Activated CD8-positive, alpha-beta T cell treated with anti-CD3 and anti-CD28 coated beads, Interleukin-2, amount 10 ng/mL, durations not matched to agents 7 days and 5 days (primary cell): ENCODE measurements around the gene BCAS3. TPM values are rescaled to one million over a fixed set of nuclear protein-coding genes. Genes with fewer than 3 reads are reported as not detected.

Source experiments
- ATAC-seq: fragments of 150-1000 bp; cut with Tn5 transposase; one replicate; pipeline ENCODE4 v1.10.0; 2021; ENCODE audit warnings: moderate library complexity
- CTCF ChIA-PET: fragments of 350-600 bp; sonication (Branson Sonifier 250); formaldehyde crosslinking; loops from one replicate; lab custom pipeline; 2021; ENCODE audit warnings: antibody characterized with exemption; lab: Charles Lee
- POLR2A ChIA-PET: fragments of 350-600 bp; sonication (Branson Sonifier 250); formaldehyde crosslinking; loops from one replicate; lab custom pipeline; 2021; ENCODE audit warnings: antibody characterized with exemption; lab: Charles Lee
- DNase-seq: peaks from one replicate; pipeline ENCODE4 v3.0.0-alpha.2; 2020
- H3K27ac Mint-ChIP-seq: one replicate; pipeline ENCODE4 v1.8.0; 2021; ENCODE audit warnings: mild to moderate bottlenecking, mixed read lengths
- H3K27me3 Mint-ChIP-seq: one replicate; pipeline ENCODE4 v1.8.0; 2021; ENCODE audit warnings: low read depth, mixed read lengths
- H3K36me3 Mint-ChIP-seq: one replicate; pipeline ENCODE4 v1.8.0; 2021; ENCODE audit warnings: low read depth, mixed read lengths
- H3K4me1 Mint-ChIP-seq: one replicate; pipeline ENCODE4 v1.8.0; 2021; ENCODE audit warnings: low read depth, mixed read lengths
- H3K4me3 Mint-ChIP-seq: one replicate; pipeline ENCODE4 v1.8.0; 2021; ENCODE audit warnings: mild to moderate bottlenecking, mixed read lengths
- H3K9me3 Mint-ChIP-seq: one replicate; pipeline ENCODE4 v1.8.0; 2022; ENCODE audit warnings: mixed read lengths; ENCODE audit not compliant: insufficient read depth
- total RNA-seq, 2 experiments: library from RNA; stranded (reverse); gene quantifications; one replicate each; pipeline ENCODE4 v1.2.3, GENCODE V29; 2021

The BCAS3 gene
- total RNA-seq, 2 experiments from 2014 or later: 13.0 to 16.3 TPM

DNA sequence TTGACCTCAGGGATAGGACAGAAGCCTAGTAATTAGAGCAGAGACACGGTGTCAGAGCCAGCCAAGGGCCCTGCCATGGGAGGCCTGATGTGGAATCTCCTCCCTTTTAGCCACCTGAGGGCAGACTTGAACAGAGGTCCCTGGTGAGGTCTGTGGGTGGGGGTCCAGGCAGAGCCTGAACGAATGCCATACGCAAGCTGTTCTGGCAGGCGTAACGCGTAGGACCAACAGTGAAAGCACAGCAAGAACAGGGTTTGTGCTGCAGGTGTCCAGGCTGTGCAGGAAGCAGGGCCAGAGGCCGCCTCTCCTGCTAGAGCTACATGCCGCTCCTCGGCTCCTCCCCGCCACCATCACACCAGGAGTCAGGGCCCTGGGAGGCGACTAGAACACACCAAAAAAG is 640.1 kb downstream of the BCAS3 start:
- ChIA-PET CTCF (no interaction called here), POLR2A (no interaction called here)
- DNase-seq: no peak
- Mint-ChIP-seq H3K36me3 (no peaks in the 10 kb centered on the region), H3K4me3 (no peak overlapping the region), H3K4me1 (no peaks in the 10 kb centered on the region), H3K27me3 (no peaks in the 10 kb centered on the region), H3K27ac (no peak overlapping the region), H3K9me3 (no peaks in the 10 kb centered on the region)
- no peak for ATAC-seq

DNA sequence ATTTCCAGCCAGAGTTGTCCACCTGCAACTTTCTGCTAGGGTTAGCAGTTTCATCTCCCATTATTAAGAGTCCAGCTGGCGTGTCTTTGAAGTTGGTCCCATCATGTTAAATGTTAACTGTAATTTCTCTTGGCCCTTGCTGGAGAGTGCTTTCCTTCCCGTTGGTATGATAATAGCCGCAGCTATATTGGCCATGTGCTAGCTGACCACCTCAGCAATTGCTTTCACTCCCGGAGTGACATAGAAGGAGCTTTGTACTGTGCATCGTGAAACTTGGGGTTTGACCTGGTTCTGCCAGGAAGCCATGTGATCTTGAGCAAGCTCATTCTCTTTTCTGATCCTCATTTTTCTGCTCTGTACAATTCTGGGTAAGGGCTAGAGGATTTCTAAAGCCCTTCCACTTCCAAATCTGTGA is 641.0 kb downstream of the BCAS3 start:
- H3K27ac Mint-ChIP-seq: no peak overlapping the region
- no peak overlapping the region for H3K4me3 Mint-ChIP-seq
- ATAC-seq (no peak), DNase-seq (no peak)
- H3K36me3 Mint-ChIP-seq: no peaks in the 10 kb centered on the region
- H3K4me1 Mint-ChIP-seq: no peaks in the 10 kb centered on the region
- H3K9me3 Mint-ChIP-seq: no peaks in the 10 kb centered on the region
- ChIA-PET POLR2A (no interaction called here), CTCF (interaction anchor here (1.2 kb wide), 1 partner anchor 347 kb away, joined by 3 read pairs; no protein-coding TSS in a partner anchor)
- no peaks in the 10 kb centered on the region for H3K27me3 Mint-ChIP-seq

DNA sequence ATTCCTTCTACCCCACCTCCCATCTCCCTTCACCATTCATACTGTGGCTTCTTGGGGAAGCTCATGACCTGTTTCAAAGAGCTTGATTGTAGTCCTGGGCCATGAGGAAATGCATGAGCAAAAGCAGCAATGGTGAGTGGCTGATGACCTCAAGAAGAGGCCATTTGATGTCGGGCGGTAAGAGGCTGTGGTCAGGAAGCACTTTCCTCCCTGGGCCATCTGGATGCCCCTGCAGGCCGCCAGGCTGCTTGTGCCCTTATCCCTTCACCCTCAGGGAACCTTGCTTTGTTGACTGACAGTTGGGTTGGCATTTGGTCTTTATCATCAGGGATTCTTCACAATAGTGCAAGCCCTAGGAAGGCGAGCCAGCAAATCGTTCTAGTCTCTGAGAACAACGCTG is 643.7 kb downstream of the BCAS3 start:
- ChIA-PET CTCF (no interaction called here), POLR2A (no interaction called here)
- Mint-ChIP-seq H3K27me3 (no peaks in the 10 kb centered on the region), H3K4me3 (no peak overlapping the region), H3K27ac (no peak overlapping the region), H3K36me3 (no peaks in the 10 kb centered on the region), H3K4me1 (no peaks in the 10 kb centered on the region), H3K9me3 (no peaks in the 10 kb centered on the region)
- DNase-seq (no peak), ATAC-seq (no peak)

DNA sequence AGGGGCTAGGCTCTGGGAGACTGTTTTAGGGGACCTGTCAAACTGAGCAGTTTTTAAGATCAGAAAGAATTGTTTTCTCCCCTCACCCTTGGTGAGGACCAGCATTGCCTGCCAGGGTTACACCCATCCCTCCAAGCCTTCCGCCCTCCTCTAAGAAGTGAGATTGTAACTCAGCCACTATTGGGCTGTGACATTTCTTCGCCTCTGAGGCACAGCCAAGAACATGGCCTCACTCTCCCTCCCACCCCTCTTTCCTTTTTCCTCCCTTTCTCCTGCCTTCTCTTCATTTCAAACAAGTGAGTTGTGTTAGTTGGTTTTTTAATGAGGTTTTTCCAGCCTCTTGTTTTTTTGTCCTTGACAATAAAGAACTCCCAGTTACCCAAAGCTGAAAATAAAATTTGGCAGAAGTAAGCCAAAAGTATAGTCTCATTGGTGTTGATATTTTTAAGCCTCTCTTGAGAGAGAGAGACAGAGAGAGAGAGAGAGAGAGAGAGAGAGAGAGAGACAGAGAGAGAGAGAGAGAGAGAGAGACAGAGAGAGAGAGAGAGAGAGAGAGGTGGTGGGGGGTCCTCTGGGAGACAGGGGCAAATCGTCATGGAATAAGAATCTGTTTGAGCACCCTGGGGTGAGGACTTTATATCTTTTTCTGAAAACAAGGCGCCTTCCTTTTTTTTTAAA is 644.8 kb downstream of the BCAS3 start:
- Mint-ChIP-seq H3K4me1 (no peaks in the 10 kb centered on the region), H3K36me3 (no peaks in the 10 kb centered on the region), H3K27ac (no peak overlapping the region), H3K4me3 (no peak overlapping the region), H3K9me3 (no peaks in the 10 kb centered on the region), H3K27me3 (no peaks in the 10 kb centered on the region)
- POLR2A ChIA-PET: no interaction called here
- ATAC-seq (no peak), DNase-seq (no peak)
- CTCF ChIA-PET: no interaction called here

DNA sequence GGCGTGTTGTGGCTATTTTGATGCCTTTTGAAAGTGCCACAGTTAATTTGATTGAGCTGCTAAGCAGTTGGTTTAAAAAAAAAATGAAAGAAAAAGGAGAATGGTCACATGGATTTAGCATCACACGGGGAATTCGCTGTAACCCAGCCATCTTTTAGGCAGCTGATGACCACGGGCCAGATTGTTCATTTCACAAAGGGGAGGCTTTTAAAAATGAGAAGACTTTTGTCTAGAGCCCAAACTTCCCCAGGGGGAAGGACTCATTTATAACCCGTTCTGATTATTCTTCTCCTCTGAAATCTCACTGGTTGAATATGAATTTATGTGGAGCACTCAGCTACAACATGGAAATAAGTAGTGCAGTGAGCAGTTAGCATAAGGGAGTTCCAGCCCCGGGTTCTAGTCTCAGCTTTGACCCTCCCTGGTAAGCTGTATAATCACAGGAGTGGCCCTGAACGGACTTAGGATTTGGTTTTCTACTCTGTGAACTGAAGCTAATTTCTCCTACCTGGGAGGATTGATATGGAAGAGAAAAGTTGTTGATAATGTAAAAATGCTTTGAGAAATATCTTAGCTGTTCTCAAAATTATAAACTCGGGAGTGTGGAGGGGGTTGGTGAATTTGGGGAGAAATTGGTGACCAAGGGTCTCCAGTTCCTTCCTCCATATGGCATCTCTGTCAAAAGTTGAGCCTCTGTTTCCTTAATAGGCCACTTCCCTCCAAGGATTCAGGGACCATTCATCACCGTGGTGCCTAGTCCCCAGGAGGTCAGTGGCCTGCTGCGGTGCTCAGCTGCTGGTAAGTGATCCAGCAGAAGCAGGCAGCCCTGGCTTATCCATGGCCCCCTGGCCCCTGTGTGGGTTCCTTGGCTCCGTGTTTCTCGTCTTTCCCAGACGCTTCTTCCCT is 645.6 kb downstream of the BCAS3 start:
- CTCF ChIA-PET: no interaction called here
- no peaks in the 10 kb centered on the region for H3K9me3 Mint-ChIP-seq
- no peak overlapping the region for H3K27ac Mint-ChIP-seq

DNA sequence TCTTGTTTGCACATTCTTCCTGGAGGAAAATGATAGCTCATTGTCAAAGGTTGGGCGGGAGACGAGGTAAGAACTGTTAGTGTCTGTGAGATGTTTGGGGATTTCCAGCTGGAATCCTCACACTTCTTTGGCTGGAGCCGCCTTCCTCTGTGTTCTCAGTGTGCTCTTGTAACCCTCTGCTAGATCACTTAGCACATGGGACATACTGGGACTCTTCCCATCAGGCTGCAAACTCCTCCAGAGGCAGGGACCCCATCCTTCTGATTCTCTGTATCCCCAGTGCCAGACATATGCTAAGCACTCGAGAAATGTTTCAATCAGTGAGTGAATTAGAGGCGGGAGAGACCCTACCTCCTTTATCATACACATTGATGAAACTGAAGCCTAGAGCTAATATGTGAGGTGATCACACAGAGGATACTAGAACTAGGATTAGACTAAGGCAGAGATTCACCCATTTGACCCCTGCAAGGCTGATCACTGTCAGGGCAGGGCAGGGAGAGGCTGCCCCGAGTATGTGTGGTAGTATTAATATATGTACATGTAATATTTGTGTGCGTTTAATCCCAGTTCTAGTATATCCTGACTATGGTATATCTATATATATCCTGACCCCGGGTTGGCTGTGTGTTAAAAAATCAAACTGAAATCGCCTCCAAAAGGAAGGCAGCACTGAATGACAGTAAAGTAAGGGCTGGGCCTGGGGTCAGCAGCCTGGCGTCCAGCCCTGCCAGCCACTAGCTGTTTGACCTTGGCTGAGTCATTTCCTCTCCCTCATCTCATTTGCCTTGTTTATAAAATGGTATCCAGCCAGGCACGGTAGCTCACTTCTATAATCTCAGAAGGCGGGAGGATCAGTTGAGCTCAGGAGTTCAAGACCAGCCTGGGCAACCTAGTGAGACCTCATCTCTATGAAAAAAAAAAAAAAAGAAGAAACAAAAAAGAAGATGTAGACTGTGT is 646.5 kb downstream of the BCAS3 start:
- no peaks in the 10 kb centered on the region for H3K4me1 Mint-ChIP-seq
- DNase-seq (no peak), ATAC-seq (no peak)
- no peak overlapping the region for H3K4me3 Mint-ChIP-seq
- POLR2A ChIA-PET: no interaction called here
- H3K9me3 Mint-ChIP-seq: no peaks in the 10 kb centered on the region
- H3K27ac Mint-ChIP-seq: no peak overlapping the region
- no peaks in the 10 kb centered on the region for H3K36me3 Mint-ChIP-seq
- no peaks in the 10 kb centered on the region for H3K27me3 Mint-ChIP-seq
- CTCF ChIA-PET: interaction anchor here (0.7 kb wide), 1 partner anchor 157 kb away, joined by 3 read pairs; no protein-coding TSS in a partner anchor

More for the DNA sequence above, 645.6 kb downstream of the BCAS3 start:
- DNase-seq (no peak), ATAC-seq (no peak)
- no peak overlapping the region for H3K4me3 Mint-ChIP-seq
- no peaks in the 10 kb centered on the region for H3K27me3 Mint-ChIP-seq
- H3K36me3 Mint-ChIP-seq: no peaks in the 10 kb centered on the region
- no peaks in the 10 kb centered on the region for H3K4me1 Mint-ChIP-seq
- POLR2A ChIA-PET: no interaction called here

DNA sequence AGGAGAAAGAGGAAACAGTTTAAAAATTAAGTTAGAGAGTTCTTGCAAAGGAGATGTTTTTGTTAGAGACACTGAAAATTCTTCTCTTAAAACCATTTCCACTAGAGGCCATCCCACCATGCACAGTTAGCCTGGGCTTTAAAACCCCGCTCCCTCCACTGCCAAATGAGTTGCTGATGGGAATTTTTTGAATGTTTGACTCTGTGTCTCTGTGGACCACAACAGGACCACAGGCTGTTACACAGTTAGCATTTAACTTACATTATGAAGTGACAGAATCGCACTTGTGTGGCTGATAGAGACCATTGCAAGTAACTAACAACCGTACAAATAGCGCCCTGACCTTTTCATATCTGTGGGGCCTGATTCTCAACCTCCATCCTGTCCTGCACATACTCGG is 647.3 kb downstream of the BCAS3 start:
- H3K27ac Mint-ChIP-seq: no peak overlapping the region
- no peaks in the 10 kb centered on the region for H3K4me1 Mint-ChIP-seq
- POLR2A ChIA-PET: no interaction called here
- H3K27me3 Mint-ChIP-seq: no peaks in the 10 kb centered on the region
- DNase-seq: no peak
- no peaks in the 10 kb centered on the region for H3K36me3 Mint-ChIP-seq
- no peak for ATAC-seq
- no peaks in the 10 kb centered on the region for H3K9me3 Mint-ChIP-seq
- CTCF ChIA-PET: no interaction called here
- H3K4me3 Mint-ChIP-seq: no peak overlapping the region

DNA sequence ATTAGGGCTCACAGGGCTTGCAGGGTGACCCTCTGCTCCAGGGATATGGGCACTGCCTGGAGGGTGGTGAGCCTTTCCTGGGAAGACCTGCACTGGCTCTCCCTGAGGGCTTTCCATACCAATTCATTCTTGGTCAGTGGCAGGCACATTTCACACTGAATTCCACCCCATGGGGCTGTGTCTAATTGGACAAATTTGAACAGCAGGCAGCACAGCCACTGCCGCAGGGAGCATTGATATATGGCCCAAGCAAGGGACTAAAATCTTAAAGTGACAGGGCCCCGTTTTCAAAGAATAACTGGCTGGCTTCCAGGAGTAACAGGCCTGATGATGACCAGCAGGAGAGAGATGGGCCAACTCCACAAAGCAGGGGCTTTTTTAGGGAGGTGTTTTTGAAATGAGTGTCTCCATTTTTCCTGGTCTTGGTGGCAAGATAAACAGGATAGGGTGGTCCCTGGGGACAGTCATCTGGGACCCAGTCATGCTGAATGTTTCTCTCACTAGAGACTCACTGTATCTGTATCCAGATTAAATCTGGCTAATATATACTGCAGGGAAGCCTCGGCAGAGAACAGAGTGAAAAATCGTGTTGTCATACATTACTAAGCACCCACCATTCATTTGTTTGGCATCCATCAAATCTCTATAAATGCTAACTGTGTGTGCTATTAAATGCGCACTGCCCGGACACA is 647.9 kb downstream of the BCAS3 start:
- H3K27ac Mint-ChIP-seq: no peak overlapping the region
- H3K36me3 Mint-ChIP-seq: no peaks in the 10 kb centered on the region
- ChIA-PET POLR2A (interaction anchor here (1.0 kb wide), 1 partner anchor 228 kb away, joined by 3 read pairs; no protein-coding TSS in a partner anchor), CTCF (interaction anchor here (1.2 kb wide), 1 partner anchor 20 kb away, joined by 3 read pairs; no protein-coding TSS in a partner anchor)
- no peaks in the 10 kb centered on the region for H3K4me1 Mint-ChIP-seq
- no peaks in the 10 kb centered on the region for H3K9me3 Mint-ChIP-seq
- DNase-seq (no peak), ATAC-seq (no peak)
- no peak overlapping the region for H3K4me3 Mint-ChIP-seq
- H3K27me3 Mint-ChIP-seq: no peaks in the 10 kb centered on the region

DNA sequence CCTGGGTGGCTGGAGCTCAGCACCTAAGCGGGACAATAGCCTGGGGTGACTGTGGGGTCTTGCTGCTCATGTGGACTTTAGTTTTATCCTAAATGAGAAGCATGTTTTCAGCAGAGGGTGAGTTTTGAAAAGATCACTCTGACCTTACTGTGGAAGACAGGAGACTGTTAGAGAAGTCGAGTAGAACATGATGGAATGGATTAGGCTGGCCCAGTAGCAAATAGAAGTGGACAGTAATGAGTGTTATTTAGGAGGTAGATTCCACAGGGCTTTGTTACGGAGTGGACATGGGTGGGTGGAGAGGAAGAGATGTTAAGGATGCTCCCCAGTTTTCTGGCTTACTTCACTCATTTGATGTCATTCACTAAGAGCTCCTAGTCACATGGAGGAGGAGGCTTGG is 648.7 kb downstream of the BCAS3 start:
- no peaks in the 10 kb centered on the region for H3K27me3 Mint-ChIP-seq

DNA sequence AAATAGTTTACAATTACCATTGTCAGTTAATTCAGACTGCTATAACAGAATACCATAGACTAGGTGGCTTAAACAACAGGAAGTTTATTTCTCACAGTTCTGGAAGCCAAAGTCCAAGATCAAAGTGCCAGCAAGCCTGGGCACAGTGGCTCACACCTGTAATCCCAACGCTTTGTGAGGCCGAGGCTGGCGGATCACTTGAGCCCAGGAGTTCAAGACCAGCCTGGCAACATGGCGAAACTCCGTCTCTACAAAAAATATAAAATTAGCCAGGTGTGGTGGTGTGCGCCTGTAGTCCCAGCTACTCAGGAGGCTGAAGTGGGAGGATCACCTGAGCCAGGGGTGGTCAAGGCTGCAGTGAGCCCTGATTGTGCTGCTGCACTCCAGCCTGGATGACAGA is 650.7 kb downstream of the BCAS3 start:
- ATAC-seq: no peak
- no peaks in the 10 kb centered on the region for H3K27me3 Mint-ChIP-seq
- ChIA-PET POLR2A (no interaction called here), CTCF (no interaction called here)
- no peak overlapping the region for H3K4me3 Mint-ChIP-seq
- H3K4me1 Mint-ChIP-seq: no peaks in the 10 kb centered on the region
- DNase-seq: no peak
- H3K9me3 Mint-ChIP-seq: no peaks in the 10 kb centered on the region
- H3K27ac Mint-ChIP-seq: no peak overlapping the region
- no peaks in the 10 kb centered on the region for H3K36me3 Mint-ChIP-seq

More for the DNA sequence above, 648.7 kb downstream of the BCAS3 start:
- no peak for ATAC-seq
- Mint-ChIP-seq H3K4me3 (no peak overlapping the region), H3K36me3 (no peaks in the 10 kb centered on the region), H3K9me3 (no peaks in the 10 kb centered on the region), H3K27ac (no peak overlapping the region), H3K4me1 (no peaks in the 10 kb centered on the region)
- ChIA-PET POLR2A (interaction anchor here (1.0 kb wide), 1 partner anchor 228 kb away, joined by 3 read pairs; no protein-coding TSS in a partner anchor), CTCF (interaction anchor here (1.2 kb wide), 1 partner anchor 19 kb away, joined by 3 read pairs; no protein-coding TSS in a partner anchor)
- no peak for DNase-seq
